Putamen (tissue), 1 donor: ENCODE data around the gene KRT37.

Experiments used
- DNase-seq: peaks from one replicate; pipeline ENCODE4 v3.0.0-alpha.2; 2016; ENCODE audit warnings: low spot score

The KRT37 gene

GRCh38 chr17:41424111-41424635 is at the start of gene KRT37:
KRT37 (minus strand) TSS chr17:41424585; CDS start chr17:41424523, 62 bp downstream.
- no peak for DNase-seq

GRCh38 chr17:41468346-41468745 is 44.0 kb upstream of the KRT37 start:
- DNase-seq = no peak

- DNase-seq = no peak
These were observed 43.2 kb upstream of the KRT37 start for GRCh38 chr17:41467561-41467960.

GRCh38 chr17:41466988-41467387 is 42.6 kb upstream of the KRT37 start, which contains the start of gene KRT32:
KRT32 (minus strand) TSS chr17:41467386; CDS start chr17:41467325, 61 bp downstream.
- no peak for DNase-seq

- DNase-seq = no peak
These were observed 40.3 kb upstream of the KRT37 start for GRCh38 chr17:41464682-41465081.

GRCh38 chr17:41464173-41464572 is 39.8 kb upstream of the KRT37 start:
- no peak for DNase-seq

GRCh38 chr17:41463746-41464145 is 39.4 kb upstream of the KRT37 start:
- no peak for DNase-seq

- DNase-seq = no peak
These were observed 38.3 kb upstream of the KRT37 start for GRCh38 chr17:41462705-41463104.

GRCh38 chr17:41457676-41458075 is 33.3 kb upstream of the KRT37 start:
- no peak for DNase-seq

GRCh38 chr17:41456204-41456603 is 31.8 kb upstream of the KRT37 start:
- no peak for DNase-seq

- DNase-seq = no peak
These were observed 30.9 kb upstream of the KRT37 start for GRCh38 chr17:41455236-41455635.

GRCh38 chr17:41453066-41453465 is 28.7 kb upstream of the KRT37 start:
- no peak for DNase-seq

GRCh38 chr17:41452281-41452680 is 27.9 kb upstream of the KRT37 start:
- no peak for DNase-seq

- DNase-seq = no peak
These were observed 26.9 kb upstream of the KRT37 start for GRCh38 chr17:41451154-41451728.

- no peak for DNase-seq
These were observed 24.6 kb upstream of the KRT37 start for GRCh38 chr17:41449008-41449407.

GRCh38 chr17:41448506-41448905 is 24.1 kb upstream of the KRT37 start:
- no peak for DNase-seq

GRCh38 chr17:41446806-41447205 is 22.4 kb upstream of the KRT37 start:
- DNase-seq = no peak

- DNase-seq = no peak
These were observed 20.3 kb upstream of the KRT37 start for GRCh38 chr17:41444640-41445039.

GRCh38 chr17:41444186-41444585 is 19.8 kb upstream of the KRT37 start:
- no peak for DNase-seq

GRCh38 chr17:41442739-41443138 is 18.4 kb upstream of the KRT37 start:
- no peak for DNase-seq

- DNase-seq = no peak
These were observed 16.2 kb upstream of the KRT37 start, which contains the start of gene KRT38 for GRCh38 chr17:41440531-41441033. KRT38 (minus strand) TSS chr17:41440983; CDS start chr17:41440921, 62 bp downstream.

GRCh38 chr17:41439375-41439774 is 15.0 kb upstream of the KRT37 start:
- no peak for DNase-seq

- DNase-seq = no peak
These were observed 13.4 kb upstream of the KRT37 start for GRCh38 chr17:41437769-41438168.

- no peak for DNase-seq
These were observed 12.9 kb upstream of the KRT37 start for GRCh38 chr17:41437254-41437653.
